NCI-H510A treated with DMSO at 0.1 percent for 48 hours (cell line): ENCODE measurements around the gene KLHL30.
A peak's percentile ranks its signal among the peaks of the same experiment; 100 is the strongest.

ENCODE experiments used
- DNase-seq: peaks from one replicate; lab custom pipeline; 2025; lab: John Stamatoyannopoulos, UW

The KLHL30 gene

GRCh38 chr2:238130696-238131628 is 7.5 kb upstream of the KLHL30 start:
- no peak for DNase-seq

- DNase-seq = no peak
Measured at GRCh38 chr2:238131761-238132462, 6.6 kb upstream of the KLHL30 start.

GRCh38 chr2:238132463-238133450 is 5.7 kb upstream of the KLHL30 start:
- no peak for DNase-seq

- no peak for DNase-seq
Measured at GRCh38 chr2:238133499-238134392, 4.7 kb upstream of the KLHL30 start.

- DNase-seq = no peak
Measured at GRCh38 chr2:238134393-238134785, 4.1 kb upstream of the KLHL30 start.

GRCh38 chr2:238135601-238136150 is 2.8 kb upstream of the KLHL30 start:
- no peak for DNase-seq

GRCh38 chr2:238136820-238137537 is 1.5 kb upstream of the KLHL30 start:
- no peak for DNase-seq

- no peak for DNase-seq
Measured at GRCh38 chr2:238137885-238138284, 583 bp upstream of the KLHL30 start.

GRCh38 chr2:238139196-238140039 is 950 bp downstream of the KLHL30 start:
- no peak for DNase-seq

GRCh38 chr2:238140040-238140439 is 1.6 kb downstream of the KLHL30 start:
- no peak for DNase-seq

- no peak for DNase-seq
Measured at GRCh38 chr2:238140721-238141540, 2.5 kb downstream of the KLHL30 start.

- peak; percentile 58 for DNase-seq
Measured at GRCh38 chr2:238141541-238142318, 3.3 kb downstream of the KLHL30 start.

GRCh38 chr2:238142382-238143205 is 4.1 kb downstream of the KLHL30 start:
- no peak for DNase-seq

- no peak for DNase-seq
Measured at GRCh38 chr2:238143239-238143951, 4.9 kb downstream of the KLHL30 start.

GRCh38 chr2:238144262-238144661 is 5.8 kb downstream of the KLHL30 start:
- no peak for DNase-seq

- no peak for DNase-seq
Measured at GRCh38 chr2:238145046-238145445, 6.6 kb downstream of the KLHL30 start.
